GM23338 (cell line): Measurements from ENCODE around the gene SNAPC1. TPM values are rescaled to one million over a fixed set of nuclear protein-coding genes. Genes with fewer than 3 reads are reported as not detected.
A peak's percentile ranks its signal among the peaks of the same experiment; 100 is the strongest.

Source experiments
- ATAC-seq: fragments of 200-7000 bp; cut with Tn5 transposase; 3 replicates; pipeline ENCODE4 v1.9.1; 2020
- DNase-seq: peaks from one replicate; pipeline ENCODE4 v3.0.0-alpha.2; 2015; ENCODE audit warnings: low spot score
- H2AFZ ChIP-seq: fragments of 200-600 bp; sonication (generic); 2 replicates; pipeline ENCODE4 v1.8.0; 2016; ENCODE audit warnings: antibody characterized with exemption, mild to moderate bottlenecking, moderate library complexity
- H3F3A ChIP-seq: fragments of 200-600 bp; sonication (generic); replicated peaks from 2 replicates; pipeline ENCODE4 v1.8.0; 2017; ENCODE audit warnings: antibody characterized with exemption, mixed run types, low read depth
- H3K27ac ChIP-seq: fragments of 200-600 bp; sonication (generic); 2 replicates; pipeline ENCODE4 v1.6.1; 2016; ENCODE audit warnings: low read depth
- H3K27me3 ChIP-seq: fragments of 200-600 bp; sonication (generic); 2 replicates; pipeline ENCODE4 v1.8.0; 2016; ENCODE audit warnings: mild to moderate bottlenecking, mixed run types, moderate library complexity; ENCODE audit not compliant: insufficient read depth
- H3K36me3 ChIP-seq: fragments of 200-600 bp; sonication (generic); 2 replicates; pipeline ENCODE4 v1.8.0; 2016; ENCODE audit warnings: mild to moderate bottlenecking; ENCODE audit not compliant: insufficient read depth
- H3K4me1 ChIP-seq: fragments of 200-600 bp; sonication (generic); 2 replicates; pipeline ENCODE4 v1.8.0; 2016; ENCODE audit warnings: mild to moderate bottlenecking, moderate library complexity; ENCODE audit not compliant: insufficient read depth
- H3K4me2 ChIP-seq: fragments of 200-600 bp; sonication (generic); 2 replicates; pipeline ENCODE4 v1.7.1; 2017; ENCODE audit warnings: mixed run types
- H3K4me3 ChIP-seq: fragments of 200-600 bp; sonication (generic); 2 replicates; pipeline ENCODE4 v1.6.1; 2016; ENCODE audit warnings: mixed run types
- H3K79me2 ChIP-seq: fragments of 200-600 bp; sonication (generic); replicated peaks from 2 replicates; pipeline ENCODE4 v1.8.0; 2017; ENCODE audit warnings: mild to moderate bottlenecking; ENCODE audit not compliant: insufficient read depth
- H3K9me2 ChIP-seq: fragments of 200-600 bp; sonication (generic); 2 replicates; pipeline ENCODE4 v1.8.0; 2017; ENCODE audit not compliant: insufficient read depth
- H4K20me1 ChIP-seq: fragments of 200-600 bp; sonication (generic); replicated peaks from 2 replicates; pipeline ENCODE4 v1.8.0; 2017; ENCODE audit warnings: mild to moderate bottlenecking; ENCODE audit not compliant: insufficient read depth
- H3K27ac Mint-ChIP-seq: 2 replicates; pipeline ENCODE4 v1.8.0; 2020; ENCODE audit warnings: inconsistent platforms, mild to moderate bottlenecking, moderate library complexity, mixed read lengths
- H3K27me3 Mint-ChIP-seq: 3 replicates; pipeline ENCODE4 v1.8.0; 2022; ENCODE audit warnings: low read depth, mild to moderate bottlenecking, moderate library complexity, mixed read lengths, inconsistent platforms; ENCODE audit not compliant: insufficient read depth, poor library complexity
- H3K36me3 Mint-ChIP-seq: 3 replicates; pipeline ENCODE4 v1.8.0; 2021; ENCODE audit warnings: low read depth, mild to moderate bottlenecking, inconsistent platforms, moderate library complexity, mixed read lengths
- H3K4me1 Mint-ChIP-seq: 3 replicates; pipeline ENCODE4 v1.8.0; 2020; ENCODE audit warnings: mild to moderate bottlenecking, inconsistent platforms, mixed read lengths
- H3K4me3 Mint-ChIP-seq: 3 replicates; pipeline ENCODE4 v1.8.0; 2021; ENCODE audit warnings: moderate library complexity, mild to moderate bottlenecking, inconsistent platforms, mixed read lengths
- H3K9me3 Mint-ChIP-seq: 3 replicates; pipeline ENCODE4 v1.8.0; 2020; ENCODE audit warnings: moderate library complexity, mild to moderate bottlenecking, inconsistent platforms, mixed read lengths
- CREB1 ChIP-seq: fragments of 250-450 bp; sonication (Bioruptor Pico); IDR thresholded peaks from 2 replicates; pipeline ENCODE4 v1.5.0; 2020; ENCODE audit warnings: low read depth, mild to moderate bottlenecking, moderate library complexity
- EZH2phosphoT487 ChIP-seq: fragments of 200-600 bp; sonication (generic); IDR thresholded peaks from one replicate; pipeline ENCODE4 v1.8.1; 2018; ENCODE audit warnings: antibody characterized with exemption; ENCODE audit not compliant: unreplicated experiment
- JUNB ChIP-seq: IDR thresholded peaks from one replicate; pipeline ENCODE4 v1.6.1; 2016; ENCODE audit warnings: antibody characterized with exemption; ENCODE audit not compliant: unreplicated experiment
- NANOG ChIP-seq: IDR thresholded peaks from 2 replicates; pipeline ENCODE4 v1.6.1; 2016; ENCODE audit warnings: antibody characterized with exemption, borderline replicate concordance
- POLR2AphosphoS5 ChIP-seq: IDR thresholded peaks from 2 replicates; pipeline ENCODE4 v1.6.1; 2016; ENCODE audit warnings: antibody characterized with exemption, low read depth
- STAT1 ChIP-seq: IDR thresholded peaks from one replicate; pipeline ENCODE4 v1.6.1; 2016; ENCODE audit warnings: antibody characterized with exemption; ENCODE audit not compliant: unreplicated experiment
- polyA plus RNA-seq: library from polyadenylated mRNA; unstranded; fragments of >200 nt; fragmentation: Nextera tagmentation; extraction: Ambion mirVana; gene quantifications from 2 replicates; pipeline ENCODE4 v1.2.1, GENCODE V29; 2016
- total RNA-seq: library from RNA; depleted of rRNA; stranded (reverse); fragments of >200 nt; shearing (Covaris generic); gene quantifications from 2 replicates; pipeline ENCODE4 v1.2.3, GENCODE V29; 2014
- TF ChIP-seq, protein P1 (sequence below): fragments of 250-450 bp; sonication (Bioruptor Pico); IDR thresholded peaks from 2 replicates; pipeline ENCODE4 v1.5.0; 2020; ENCODE audit warnings: mild to moderate bottlenecking, moderate library complexity
- TF ChIP-seq, protein P2 (sequence below): IDR thresholded peaks from 2 replicates; pipeline ENCODE4 v1.6.1; 2016; ENCODE audit warnings: antibody characterized with exemption

SNAPC1 gene
- total and polyA plus RNA-seq, 2 experiments from 2014 or later = 14.8 to 33.4 TPM

DNA sequence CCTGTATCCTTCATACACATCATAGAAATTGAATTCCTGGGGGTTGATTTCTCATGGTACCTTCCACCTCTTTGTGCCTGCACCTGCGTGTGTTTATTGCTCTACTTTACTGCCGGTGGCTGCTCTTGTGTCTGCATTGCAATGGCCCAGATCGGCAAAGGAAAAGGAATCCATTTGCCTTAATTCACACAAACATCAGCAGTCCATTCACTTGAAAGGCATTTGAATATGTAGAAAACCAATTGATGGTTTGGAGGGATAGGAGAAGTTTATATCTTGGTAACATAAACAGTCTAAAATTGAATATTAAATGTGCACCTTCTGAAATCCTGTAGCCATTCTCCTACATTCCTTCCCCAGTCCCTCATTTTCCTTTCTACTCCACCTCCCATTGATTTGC, 74.0 kb downstream of the SNAPC1 start (continued):
- TF ChIP-seq, protein P1, sequence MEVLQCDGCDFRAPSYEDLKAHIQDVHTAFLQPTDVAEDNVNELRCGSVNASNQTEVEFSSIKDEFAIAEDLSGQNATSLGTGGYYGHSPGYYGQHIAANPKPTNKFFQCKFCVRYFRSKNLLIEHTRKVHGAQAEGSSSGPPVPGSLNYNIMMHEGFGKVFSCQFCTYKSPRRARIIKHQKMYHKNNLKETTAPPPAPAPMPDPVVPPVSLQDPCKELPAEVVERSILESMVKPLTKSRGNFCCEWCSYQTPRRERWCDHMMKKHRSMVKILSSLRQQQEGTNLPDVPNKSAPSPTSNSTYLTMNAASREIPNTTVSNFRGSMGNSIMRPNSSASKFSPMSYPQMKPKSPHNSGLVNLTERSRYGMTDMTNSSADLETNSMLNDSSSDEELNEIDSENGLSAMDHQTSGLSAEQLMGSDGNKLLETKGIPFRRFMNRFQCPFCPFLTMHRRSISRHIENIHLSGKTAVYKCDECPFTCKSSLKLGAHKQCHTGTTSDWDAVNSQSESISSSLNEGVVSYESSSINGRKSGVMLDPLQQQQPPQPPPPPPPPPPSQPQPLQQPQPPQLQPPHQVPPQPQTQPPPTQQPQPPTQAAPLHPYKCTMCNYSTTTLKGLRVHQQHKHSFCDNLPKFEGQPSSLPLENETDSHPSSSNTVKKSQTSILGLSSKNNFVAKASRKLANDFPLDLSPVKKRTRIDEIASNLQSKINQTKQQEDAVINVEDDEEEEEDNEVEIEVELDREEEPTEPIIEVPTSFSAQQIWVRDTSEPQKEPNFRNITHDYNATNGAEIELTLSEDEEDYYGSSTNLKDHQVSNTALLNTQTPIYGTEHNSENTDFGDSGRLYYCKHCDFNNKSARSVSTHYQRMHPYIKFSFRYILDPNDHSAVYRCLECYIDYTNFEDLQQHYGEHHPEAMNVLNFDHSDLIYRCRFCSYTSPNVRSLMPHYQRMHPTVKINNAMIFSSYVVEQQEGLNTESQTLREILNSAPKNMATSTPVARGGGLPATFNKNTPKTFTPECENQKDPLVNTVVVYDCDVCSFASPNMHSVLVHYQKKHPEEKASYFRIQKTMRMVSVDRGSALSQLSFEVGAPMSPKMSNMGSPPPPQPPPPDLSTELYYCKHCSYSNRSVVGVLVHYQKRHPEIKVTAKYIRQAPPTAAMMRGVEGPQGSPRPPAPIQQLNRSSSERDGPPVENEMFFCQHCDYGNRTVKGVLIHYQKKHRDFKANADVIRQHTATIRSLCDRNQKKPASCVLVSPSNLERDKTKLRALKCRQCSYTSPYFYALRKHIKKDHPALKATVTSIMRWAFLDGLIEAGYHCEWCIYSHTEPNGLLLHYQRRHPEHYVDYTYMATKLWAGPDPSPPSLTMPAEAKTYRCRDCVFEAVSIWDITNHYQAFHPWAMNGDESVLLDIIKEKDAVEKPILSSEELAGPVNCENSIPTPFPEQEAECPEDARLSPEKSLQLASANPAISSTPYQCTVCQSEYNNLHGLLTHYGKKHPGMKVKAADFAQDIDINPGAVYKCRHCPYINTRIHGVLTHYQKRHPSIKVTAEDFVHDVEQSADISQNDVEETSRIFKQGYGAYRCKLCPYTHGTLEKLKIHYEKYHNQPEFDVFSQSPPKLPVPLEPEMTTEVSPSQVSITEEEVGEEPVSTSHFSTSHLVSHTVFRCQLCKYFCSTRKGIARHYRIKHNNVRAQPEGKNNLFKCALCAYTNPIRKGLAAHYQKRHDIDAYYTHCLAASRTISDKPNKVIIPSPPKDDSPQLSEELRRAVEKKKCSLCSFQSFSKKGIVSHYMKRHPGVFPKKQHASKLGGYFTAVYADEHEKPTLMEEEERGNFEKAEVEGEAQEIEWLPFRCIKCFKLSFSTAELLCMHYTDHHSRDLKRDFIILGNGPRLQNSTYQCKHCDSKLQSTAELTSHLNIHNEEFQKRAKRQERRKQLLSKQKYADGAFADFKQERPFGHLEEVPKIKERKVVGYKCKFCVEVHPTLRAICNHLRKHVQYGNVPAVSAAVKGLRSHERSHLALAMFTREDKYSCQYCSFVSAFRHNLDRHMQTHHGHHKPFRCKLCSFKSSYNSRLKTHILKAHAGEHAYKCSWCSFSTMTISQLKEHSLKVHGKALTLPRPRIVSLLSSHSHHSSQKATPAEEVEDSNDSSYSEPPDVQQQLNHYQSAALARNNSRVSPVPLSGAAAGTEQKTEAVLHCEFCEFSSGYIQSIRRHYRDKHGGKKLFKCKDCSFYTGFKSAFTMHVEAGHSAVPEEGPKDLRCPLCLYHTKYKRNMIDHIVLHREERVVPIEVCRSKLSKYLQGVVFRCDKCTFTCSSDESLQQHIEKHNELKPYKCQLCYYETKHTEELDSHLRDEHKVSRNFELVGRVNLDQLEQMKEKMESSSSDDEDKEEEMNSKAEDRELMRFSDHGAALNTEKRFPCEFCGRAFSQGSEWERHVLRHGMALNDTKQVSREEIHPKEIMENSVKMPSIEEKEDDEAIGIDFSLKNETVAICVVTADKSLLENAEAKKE (CRISPR knock-in tag) = no peak
- TF ChIP-seq STAT1 = no peak
- no peak for TF ChIP-seq CREB1 (CRISPR knock-in tag)
- TF ChIP-seq EZH2phosphoT487 = no peak
- TF ChIP-seq JUNB = no peak
- TF ChIP-seq, protein P2, sequence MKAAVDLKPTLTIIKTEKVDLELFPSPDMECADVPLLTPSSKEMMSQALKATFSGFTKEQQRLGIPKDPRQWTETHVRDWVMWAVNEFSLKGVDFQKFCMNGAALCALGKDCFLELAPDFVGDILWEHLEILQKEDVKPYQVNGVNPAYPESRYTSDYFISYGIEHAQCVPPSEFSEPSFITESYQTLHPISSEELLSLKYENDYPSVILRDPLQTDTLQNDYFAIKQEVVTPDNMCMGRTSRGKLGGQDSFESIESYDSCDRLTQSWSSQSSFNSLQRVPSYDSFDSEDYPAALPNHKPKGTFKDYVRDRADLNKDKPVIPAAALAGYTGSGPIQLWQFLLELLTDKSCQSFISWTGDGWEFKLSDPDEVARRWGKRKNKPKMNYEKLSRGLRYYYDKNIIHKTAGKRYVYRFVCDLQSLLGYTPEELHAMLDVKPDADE = no peak
- no peak for TF ChIP-seq NANOG

GRCh38 chr14:61836807-61837206, 74.6 kb downstream of the SNAPC1 start:
- no peaks in the 10 kb centered on the region for H3K9me3 Mint-ChIP-seq
- no peak overlapping the region for H3K4me3 ChIP-seq
- no peak overlapping the region for H3K4me2 ChIP-seq
- H3K27ac ChIP-seq = no peak overlapping the region
- H4K20me1 ChIP-seq = no peaks in the 10 kb centered on the region
- DNase-seq (peak; percentile 11), ATAC-seq (peak; percentile 60)
- peaks cover 12% of the 10 kb centered on the region; the same call in 1 of the 2 replicates for H3K4me1 ChIP-seq
- no peak overlapping the region for H3K27ac Mint-ChIP-seq
- no peaks in the 10 kb centered on the region for H3K36me3 ChIP-seq
- H3K9me2 ChIP-seq = no peaks in the 10 kb centered on the region
- H3K27me3 Mint-ChIP-seq = peaks cover 4% of the 10 kb centered on the region
- no peaks in the 10 kb centered on the region for H3K79me2 ChIP-seq
- no peaks in the 10 kb centered on the region for H3F3A ChIP-seq
- H3K4me3 Mint-ChIP-seq = no peak overlapping the region
- no peaks in the 10 kb centered on the region; the same call in 1 of the 3 replicates for H3K36me3 Mint-ChIP-seq
- no peak overlapping the region for H2AFZ ChIP-seq
- H3K27me3 ChIP-seq = no peaks in the 10 kb centered on the region
- peaks cover 17% of the 10 kb centered on the region for H3K4me1 Mint-ChIP-seq
- TF ChIP-seq, protein P2 = no peak
- no peak for TF ChIP-seq POLR2AphosphoS5
- TF ChIP-seq, protein P1 (CRISPR knock-in tag) = no peak
- no peak for TF ChIP-seq CREB1 (CRISPR knock-in tag)
